ENCODE measurements around the gene CTU1. TPM values are rescaled to one million over a fixed set of nuclear protein-coding genes. Genes with fewer than 3 reads are reported as not detected.
A peak's percentile ranks its signal among the peaks of the same experiment; 100 is the strongest.

CTU1 gene
- total RNA-seq, 2 experiments from 2014 or later, result 10.6 to 11.1 TPM

DNA sequence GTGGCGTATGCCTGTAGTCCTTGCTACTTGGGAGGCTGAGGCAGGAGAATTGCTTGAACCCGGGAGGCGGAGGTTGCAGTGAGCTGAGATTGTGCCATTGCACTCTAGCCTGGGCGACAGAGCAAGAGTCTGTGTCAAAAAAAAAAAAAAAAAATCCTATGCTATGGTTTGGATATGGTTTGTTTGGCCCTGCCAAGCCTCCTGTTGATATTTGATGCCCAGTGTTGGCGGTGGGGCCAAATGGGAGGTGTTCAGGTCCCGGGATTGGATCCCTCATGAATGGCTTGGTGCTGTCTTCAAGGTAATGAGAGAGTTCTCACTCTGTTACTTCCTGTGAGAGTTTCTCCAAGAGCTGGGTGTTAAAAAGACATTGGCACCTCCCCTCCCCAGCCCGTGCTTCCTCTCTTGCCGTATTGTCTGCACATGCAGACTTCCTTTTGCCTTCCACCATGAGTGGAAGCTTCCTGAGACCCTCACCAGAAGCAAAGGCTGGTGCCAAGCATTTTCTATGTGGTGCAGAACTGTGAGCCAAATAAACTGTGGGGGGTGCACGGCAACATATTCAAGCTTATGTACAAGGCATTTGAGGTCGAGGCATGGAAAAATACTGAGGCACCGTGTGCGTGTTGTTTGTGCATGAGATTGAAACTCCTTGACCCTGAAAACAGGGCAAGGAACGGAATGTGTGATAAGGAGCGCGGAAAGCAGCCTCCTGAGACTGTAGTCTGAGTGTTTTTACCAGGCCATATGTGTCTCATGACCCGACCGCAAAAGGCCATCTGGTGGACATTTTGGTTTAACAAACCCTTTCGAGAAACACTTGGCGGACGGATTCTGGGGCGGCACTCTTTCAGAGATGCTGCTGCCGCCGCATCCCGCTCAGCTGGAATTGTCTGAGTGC lies 23.8 kb upstream of the CTU1 start:
- ChIA-PET CTCF (interaction anchor here (1.2 to 1.4 kb wide), 3 partner anchors 15 to 31 kb away, joined by 3 to 4 read pairs (median 4); no protein-coding TSS in a partner anchor), POLR2A (interaction anchor here (0.8 kb wide), 1 partner anchor 19 kb away, joined by 5 read pairs; no protein-coding TSS in a partner anchor)
- peaks cover 5% of the 10 kb centered on the region for H3K36me3 Mint-ChIP-seq (ENCODE audit: low read depth)
- H3K4me3 Mint-ChIP-seq, result peak overlapping the region; percentile 49
- peak overlapping the region; percentile 84 for H3K27ac Mint-ChIP-seq
- peaks cover 57% of the 10 kb centered on the region for H3K4me1 Mint-ChIP-seq (ENCODE audit: low read depth)
- ATAC-seq (peak; percentile 63), DNase-seq (peak; percentile 60)
- intact Hi-C loops (cut with micrococcal nuclease), result no loop called here
- H3K9me3 Mint-ChIP-seq, result peaks cover 4% of the 10 kb centered on the region
- H3K27me3 Mint-ChIP-seq, result no peaks in the 10 kb centered on the region
- TF ChIP-seq, protein P1, sequence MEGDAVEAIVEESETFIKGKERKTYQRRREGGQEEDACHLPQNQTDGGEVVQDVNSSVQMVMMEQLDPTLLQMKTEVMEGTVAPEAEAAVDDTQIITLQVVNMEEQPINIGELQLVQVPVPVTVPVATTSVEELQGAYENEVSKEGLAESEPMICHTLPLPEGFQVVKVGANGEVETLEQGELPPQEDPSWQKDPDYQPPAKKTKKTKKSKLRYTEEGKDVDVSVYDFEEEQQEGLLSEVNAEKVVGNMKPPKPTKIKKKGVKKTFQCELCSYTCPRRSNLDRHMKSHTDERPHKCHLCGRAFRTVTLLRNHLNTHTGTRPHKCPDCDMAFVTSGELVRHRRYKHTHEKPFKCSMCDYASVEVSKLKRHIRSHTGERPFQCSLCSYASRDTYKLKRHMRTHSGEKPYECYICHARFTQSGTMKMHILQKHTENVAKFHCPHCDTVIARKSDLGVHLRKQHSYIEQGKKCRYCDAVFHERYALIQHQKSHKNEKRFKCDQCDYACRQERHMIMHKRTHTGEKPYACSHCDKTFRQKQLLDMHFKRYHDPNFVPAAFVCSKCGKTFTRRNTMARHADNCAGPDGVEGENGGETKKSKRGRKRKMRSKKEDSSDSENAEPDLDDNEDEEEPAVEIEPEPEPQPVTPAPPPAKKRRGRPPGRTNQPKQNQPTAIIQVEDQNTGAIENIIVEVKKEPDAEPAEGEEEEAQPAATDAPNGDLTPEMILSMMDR (IDR thresholded peaks at IDR 0.05), result no peak

GRCh38 chr19:51129716-51130115 lies 21.5 kb upstream of the CTU1 start:
- H3K27ac Mint-ChIP-seq, result no peak overlapping the region
- peaks cover 62% of the 10 kb centered on the region for H3K4me1 Mint-ChIP-seq (ENCODE audit: low read depth)
- CTCF ChIA-PET, result interaction anchor here (1.1 to 1.5 kb wide), 3 partner anchors 29 to 208 kb away, joined by 3 read pairs; no protein-coding TSS in a partner anchor

GRCh38 chr19:51128227-51128626 lies 20.0 kb upstream of the CTU1 start:
- Mint-ChIP-seq H3K4me3 (no peak overlapping the region), H3K9me3 (no peaks in the 10 kb centered on the region), H3K27me3 (no peaks in the 10 kb centered on the region), H3K4me1 (ENCODE audit: low read depth) (peaks cover 76% of the 10 kb centered on the region), H3K36me3 (ENCODE audit: low read depth) (peaks cover 2% of the 10 kb centered on the region), H3K27ac (no peak overlapping the region)
- ChIA-PET CTCF (interaction anchor here (0.9 to 1.9 kb wide), 5 partner anchors 8 to 107 kb away, joined by 3 to 9 read pairs (median 4); no protein-coding TSS in a partner anchor), POLR2A (interaction anchor here (1.1 kb wide), 1 partner anchor 13 kb away, joined by 4 read pairs; no protein-coding TSS in a partner anchor)
- intact Hi-C loops (cut with micrococcal nuclease), result no loop called here
- DNase-seq (no peak), ATAC-seq (no peak)
- TF ChIP-seq, protein P1 (IDR thresholded peaks at IDR 0.05), result no peak

More at GRCh38 chr19:51129716-51130115, 21.5 kb upstream of the CTU1 start:
- intact Hi-C loops (cut with micrococcal nuclease), result no loop called here
- no peaks in the 10 kb centered on the region for H3K9me3 Mint-ChIP-seq
- no peak overlapping the region for H3K4me3 Mint-ChIP-seq
- TF ChIP-seq, protein P1 (IDR thresholded peaks at IDR 0.05), result no peak
- POLR2A ChIA-PET, result no interaction called here
- H3K36me3 Mint-ChIP-seq (ENCODE audit: low read depth), result no peaks in the 10 kb centered on the region
- ATAC-seq (no peak), DNase-seq (no peak)
- no peaks in the 10 kb centered on the region for H3K27me3 Mint-ChIP-seq

GRCh38 chr19:51127755-51128154 lies 19.5 kb upstream of the CTU1 start:
- no peaks in the 10 kb centered on the region for H3K9me3 Mint-ChIP-seq
- H3K27ac Mint-ChIP-seq, result peak overlapping the region; percentile 49
- DNase-seq (peak; percentile 53), ATAC-seq (peak; percentile 27)
- CTCF ChIA-PET, result interaction anchor here (1.8 to 1.9 kb wide), 2 partner anchors 13 to 31 kb away, joined by 6 to 9 read pairs; no protein-coding TSS in a partner anchor
- no peak overlapping the region for H3K4me3 Mint-ChIP-seq
- POLR2A ChIA-PET, result interaction anchor here (1.1 kb wide), 1 partner anchor 13 kb away, joined by 4 read pairs; no protein-coding TSS in a partner anchor
- intact Hi-C loops (cut with micrococcal nuclease), result no loop called here
- peaks cover 2% of the 10 kb centered on the region for H3K36me3 Mint-ChIP-seq (ENCODE audit: low read depth)
- peaks cover 81% of the 10 kb centered on the region for H3K4me1 Mint-ChIP-seq (ENCODE audit: low read depth)
- H3K27me3 Mint-ChIP-seq, result no peaks in the 10 kb centered on the region
- TF ChIP-seq, protein P1 (IDR thresholded peaks at IDR 0.05), result no peak
